ENCODE results near the gene CHD5.
"Not testable (repeated sequence)": the region's sequence is repeated elsewhere in the genome, so short reads cannot be mapped to it uniquely, and the experiment has no call there.

Gene CHD5

DNA sequence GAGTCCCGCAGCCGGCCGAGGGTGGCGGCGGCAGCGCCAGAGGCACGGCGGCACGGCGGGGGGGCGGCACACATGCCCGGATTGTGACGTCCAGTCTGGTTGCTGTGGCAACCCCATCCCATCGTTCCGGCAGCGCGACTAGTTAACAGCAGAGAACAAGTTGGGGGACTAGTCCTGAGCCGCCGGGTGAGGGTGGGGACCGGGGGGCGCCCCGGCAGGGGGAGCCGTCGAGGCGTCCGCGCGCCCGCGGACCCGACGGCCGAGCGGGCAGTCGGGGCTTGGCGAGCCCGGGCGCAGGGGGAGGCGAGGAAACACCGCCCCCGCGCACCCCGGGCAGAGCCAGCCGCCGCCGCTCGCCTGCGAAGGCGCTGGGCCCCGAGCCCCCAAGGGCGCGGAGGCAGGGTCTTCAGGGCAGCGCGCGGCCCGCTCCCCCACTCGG, at the start of gene CHD5:
TSS of gene CHD5 (minus strand) at position 54 of the 439 bp plus-strand sequence. CDS start 298 bp downstream, outside the sequence.
- DNase-seq (ENCODE audit: low read depth): no peak

- DNase-seq (ENCODE audit: low read depth): no peak
Observed at GRCh38 chr1:6225651-6226050, 45.5 kb upstream of the CHD5 start.

- no peak for DNase-seq (ENCODE audit: low read depth)
Observed at GRCh38 chr1:6224718-6225117, 44.6 kb upstream of the CHD5 start.

DNA sequence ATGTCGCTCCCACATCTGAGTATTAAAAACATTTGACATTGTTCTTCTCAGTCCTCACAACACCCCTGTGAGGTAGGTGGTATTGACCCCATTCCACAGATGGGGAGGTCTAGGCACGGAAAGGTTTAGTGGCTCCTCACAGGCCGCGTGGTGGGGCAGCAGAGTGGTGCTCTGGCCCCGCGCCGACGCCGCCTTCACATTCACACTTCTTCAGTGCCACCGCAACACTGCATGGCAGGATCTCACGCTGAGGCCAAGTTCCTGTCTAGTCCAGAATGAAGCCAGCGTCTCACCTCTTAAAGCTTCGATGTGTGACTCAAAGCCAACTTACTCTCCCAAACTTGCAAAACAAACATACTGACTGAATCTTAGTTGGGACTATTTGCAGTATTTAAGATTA, 43.5 kb upstream of the CHD5 start:
- DNase-seq (ENCODE audit: low read depth): no peak

GRCh38 chr1:6222636-6223035, 42.5 kb upstream of the CHD5 start:
- DNase-seq (ENCODE audit: low read depth): no peak

DNA sequence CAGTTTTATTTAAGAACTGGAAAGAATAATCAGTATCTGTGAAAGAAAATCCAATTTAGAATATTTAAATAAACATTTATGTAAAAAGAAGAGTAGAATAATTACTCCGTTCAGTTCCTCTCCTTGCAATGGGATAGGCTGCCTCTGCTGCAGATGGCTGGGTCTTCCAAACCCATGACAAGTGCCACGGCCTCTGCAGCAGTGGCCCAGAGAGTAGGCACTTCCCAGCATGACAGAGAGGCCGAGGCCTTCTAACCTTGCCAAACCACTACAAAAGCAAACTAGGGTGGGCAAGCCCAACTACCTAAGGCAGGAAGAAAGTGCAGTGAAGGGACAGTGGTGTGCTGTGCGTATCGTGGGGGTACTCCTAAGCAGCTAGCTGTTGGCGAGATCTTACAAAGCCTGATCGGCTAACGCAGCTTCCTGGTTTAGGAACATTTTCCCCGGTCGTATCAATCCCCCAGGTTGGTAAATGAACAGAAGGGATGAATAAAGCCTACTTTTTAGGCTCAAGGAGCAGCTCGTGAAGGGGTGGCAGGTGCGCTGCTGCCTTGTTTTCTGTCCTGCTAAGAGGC, 41.2 kb upstream of the CHD5 start:
- no peak for DNase-seq (ENCODE audit: low read depth)

DNA sequence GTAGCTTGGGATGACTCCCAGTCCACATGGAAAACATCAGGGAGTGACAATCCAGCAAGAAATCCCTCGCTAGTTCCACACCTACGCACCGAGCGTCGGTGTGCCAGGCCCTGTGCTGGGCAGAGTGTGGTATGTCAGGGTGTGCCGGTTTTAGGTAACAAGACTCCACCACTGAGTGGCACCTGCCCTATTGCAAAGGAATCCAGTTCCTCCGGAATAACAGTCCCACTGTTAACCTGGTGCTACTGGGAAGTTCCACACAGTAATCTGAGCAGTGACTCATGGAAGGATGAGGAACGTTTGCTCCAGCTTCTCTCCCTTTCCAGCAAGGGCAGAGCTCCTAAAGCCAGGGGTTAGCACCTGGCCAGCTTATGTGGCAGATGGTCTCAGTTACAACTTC, 40.1 kb upstream of the CHD5 start:
- DNase-seq (ENCODE audit: low read depth): no peak

DNA sequence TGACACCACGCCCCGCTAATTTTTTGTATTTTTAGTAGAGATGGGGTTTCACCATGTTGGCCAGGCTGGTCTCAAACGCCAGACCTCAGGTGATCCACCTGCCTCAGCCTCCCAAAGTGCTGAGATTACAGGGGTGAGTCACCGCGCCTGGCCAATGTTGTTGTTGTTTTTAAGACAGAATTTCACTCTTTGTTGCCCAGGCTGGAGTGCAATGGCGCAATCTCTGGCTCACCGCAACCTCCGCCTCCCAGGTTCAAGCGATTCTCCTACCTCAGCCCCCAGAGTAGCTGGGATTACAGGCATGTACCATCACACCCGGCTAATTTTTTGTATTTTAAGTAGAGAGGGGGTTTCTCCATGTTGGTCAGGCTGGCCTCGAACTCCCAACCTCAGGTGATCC, 39.5 kb upstream of the CHD5 start:
- not testable (repeated sequence) for DNase-seq (ENCODE audit: low read depth)

DNA sequence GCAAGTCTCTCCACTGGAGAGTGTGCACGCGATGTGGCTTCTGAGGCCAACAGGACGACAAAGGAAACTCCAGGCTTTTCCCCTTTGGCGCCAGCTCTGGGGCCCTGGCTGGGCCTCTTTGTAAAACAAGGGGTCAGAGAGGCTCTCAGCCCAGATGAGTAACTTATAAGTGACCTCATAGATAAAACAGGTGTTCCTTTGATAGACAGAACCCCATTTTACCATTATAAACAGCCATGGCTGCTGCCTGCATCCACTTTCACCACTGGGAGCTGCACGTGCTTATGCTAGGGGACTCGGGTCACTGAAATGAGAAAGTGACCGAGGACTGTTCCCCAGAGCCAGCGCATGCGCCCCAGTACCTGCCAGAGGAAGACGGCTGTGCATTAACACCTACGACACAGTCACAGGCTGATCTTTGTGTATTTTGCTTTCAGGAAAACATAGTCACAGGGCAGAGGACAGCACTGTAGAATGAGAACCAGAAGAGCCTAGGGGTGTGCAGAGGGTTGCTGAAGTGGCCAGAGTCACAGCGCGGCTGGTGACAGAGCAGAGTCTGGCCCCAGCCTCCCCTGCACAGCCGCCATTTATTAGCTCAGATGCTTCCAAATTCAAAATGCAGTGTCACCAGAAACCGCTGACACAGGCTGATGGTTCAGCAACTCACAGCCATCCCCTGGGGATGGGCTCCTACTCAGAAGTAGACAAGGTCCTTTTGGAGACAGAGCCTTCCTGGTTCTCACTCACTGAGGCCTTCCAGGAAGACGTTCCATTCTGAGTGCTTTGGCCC, 38.4 kb upstream of the CHD5 start:
- DNase-seq (ENCODE audit: low read depth): no peak

DNA sequence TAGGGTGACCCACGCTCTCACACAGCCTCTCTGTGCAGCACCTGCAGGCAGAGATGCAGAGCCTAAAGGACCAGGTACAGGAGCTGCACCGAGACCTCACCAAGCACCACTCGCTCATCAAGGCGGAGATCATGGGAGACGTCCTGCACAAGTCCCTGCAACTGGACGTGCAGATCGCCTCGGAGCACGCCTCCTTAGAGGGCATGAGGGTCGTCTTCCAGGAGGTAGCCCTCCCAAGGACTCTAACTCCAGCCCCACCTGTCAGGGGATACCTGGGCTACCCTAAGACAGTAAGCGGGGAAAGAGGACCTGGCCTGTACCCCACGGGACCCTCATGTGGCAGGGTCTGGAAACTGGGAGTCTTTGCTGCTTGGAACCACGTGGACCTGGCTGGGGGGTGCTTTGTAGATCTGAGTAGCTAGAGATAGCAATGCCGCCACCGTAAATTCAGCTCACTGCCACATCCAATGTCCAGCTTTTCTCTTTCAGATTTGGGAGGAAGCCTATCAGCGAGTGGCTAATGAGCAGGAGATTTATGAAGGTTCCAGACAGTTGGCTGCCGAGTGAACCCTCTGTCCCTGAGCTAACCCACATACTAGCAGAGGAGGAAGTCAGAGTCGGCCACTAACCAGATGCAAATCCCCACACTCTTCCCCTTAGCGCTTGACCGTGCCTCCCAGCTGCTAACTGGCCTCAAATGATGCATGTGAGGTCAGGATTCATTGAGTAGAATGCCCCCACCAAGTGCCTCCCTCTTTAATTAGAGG, 32.3 kb upstream of the CHD5 start:
- no peak for DNase-seq (ENCODE audit: low read depth)

DNA sequence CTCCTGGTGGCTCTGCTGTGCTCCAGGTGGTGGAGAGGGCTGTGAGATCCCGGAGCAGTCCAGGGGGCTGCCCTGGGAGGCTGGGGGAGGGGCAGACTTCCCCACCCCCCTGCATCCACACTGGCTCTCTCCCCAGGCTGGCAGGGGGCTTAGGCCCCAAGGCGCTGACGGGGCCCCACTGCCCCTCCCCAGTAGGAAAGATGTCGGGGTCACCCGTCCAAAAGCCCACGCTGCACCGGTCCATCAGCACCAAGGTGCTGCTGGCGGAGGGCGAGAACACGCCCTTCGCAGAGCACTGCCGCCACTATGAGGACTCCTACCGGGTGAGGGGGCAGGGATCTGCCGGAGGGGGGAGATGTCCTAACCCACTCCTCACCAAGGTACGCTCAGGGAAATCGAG, 31.6 kb upstream of the CHD5 start:
- no peak for DNase-seq (ENCODE audit: low read depth)

- DNase-seq (ENCODE audit: low read depth): no peak
Observed at GRCh38 chr1:6210591-6211355, 30.7 kb upstream of the CHD5 start.

GRCh38 chr1:6209661-6210580, 29.8 kb upstream of the CHD5 start:
- DNase-seq (ENCODE audit: low read depth): peak; percentile 25

- peak; percentile 39 for DNase-seq (ENCODE audit: low read depth)
Observed at GRCh38 chr1:6208723-6209660, 28.9 kb upstream of the CHD5 start.

DNA sequence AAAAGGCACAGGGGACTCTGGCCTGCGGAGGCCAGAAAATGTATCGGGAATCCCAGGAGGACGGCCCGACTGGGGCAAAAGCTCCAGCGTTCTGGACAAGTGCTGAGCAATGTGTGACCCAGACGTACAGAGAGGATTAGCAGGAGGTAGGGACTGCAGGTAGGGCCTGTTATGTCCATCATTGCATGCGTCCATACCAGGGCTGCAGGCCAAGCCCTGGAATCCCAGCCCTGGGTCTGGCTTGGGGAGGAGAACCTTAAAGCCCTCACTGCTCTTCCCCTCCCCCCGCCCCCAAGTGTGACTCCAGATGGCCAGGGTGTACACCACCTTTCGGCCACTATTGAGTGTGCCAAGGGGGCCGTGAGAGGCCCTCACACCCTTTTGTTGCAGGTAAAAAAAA, 27.8 kb upstream of the CHD5 start:
- no peak for DNase-seq (ENCODE audit: low read depth)

GRCh38 chr1:6207075-6207885, 27.2 kb upstream of the CHD5 start:
- no peak for DNase-seq (ENCODE audit: low read depth)

GRCh38 chr1:6206520-6206855, 26.4 kb upstream of the CHD5 start:
- DNase-seq (ENCODE audit: low read depth): no peak

DNA sequence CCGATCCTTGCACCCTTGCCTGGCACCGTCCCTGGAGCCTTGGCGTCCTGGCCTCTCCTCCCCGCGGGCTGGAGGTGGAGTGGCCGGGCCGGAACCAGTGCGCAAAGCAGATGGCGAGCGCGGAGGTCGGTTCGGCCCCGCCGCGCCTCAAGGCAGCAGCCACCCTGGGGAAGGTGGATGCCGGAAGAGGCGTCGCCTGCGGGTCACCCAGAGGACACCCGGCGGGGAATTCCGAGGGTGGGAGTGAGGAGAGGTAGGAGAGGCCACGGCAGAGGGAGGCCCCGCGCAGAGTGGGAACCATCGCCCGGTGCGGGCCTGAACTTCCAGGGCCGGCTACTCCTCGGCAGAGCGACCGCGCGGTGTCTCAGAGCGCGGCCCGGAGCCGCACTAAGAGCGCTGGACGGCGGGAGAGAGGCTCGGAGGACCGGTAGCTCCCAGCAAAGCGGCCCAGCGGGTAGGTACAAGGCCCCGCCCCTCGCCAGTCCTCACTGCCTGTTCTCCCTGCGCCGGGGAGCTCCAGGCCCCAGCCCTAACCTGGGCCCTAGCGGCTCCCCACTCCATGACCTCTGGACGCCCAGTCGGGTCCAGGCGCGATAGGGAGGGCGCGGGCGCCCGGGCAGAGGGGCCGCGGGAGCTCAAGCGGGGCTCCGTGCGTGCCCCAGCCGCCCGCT, 25.9 kb upstream of the CHD5 start, which contains the start of gene RNF207:
TSS of gene RNF207 (plus strand) at position 271 of the 671 bp plus-strand sequence. CDS start 417 bp downstream, outside the sequence.
- DNase-seq (ENCODE audit: low read depth): peak; percentile 66

GRCh38 chr1:6202256-6202655, 22.1 kb upstream of the CHD5 start:
- no peak for DNase-seq (ENCODE audit: low read depth)
